ENCODE measurements around the gene UGT1A9.

The UGT1A9 gene

GRCh38 chr2:233663911-233664310, 7.8 kb upstream of the UGT1A9 start:
- CTCF ChIA-PET, result interaction anchor here (0.6 kb wide), 1 partner anchor 167 kb away, joined by 3 read pairs; no protein-coding TSS in a partner anchor
- no peak for TF ChIP-seq CTCF (conservative IDR thresholded peaks at IDR 0.05; ENCODE audit: low read depth)
- no peak overlapping the region for H3K27ac ChIP-seq
- no peak for DNase-seq (ENCODE audit: low spot score)
- POLR2A ChIA-PET (ENCODE audit: low non-redundant PET), result no interaction called here

- CTCF ChIA-PET, result no interaction called here
- no peak for DNase-seq (ENCODE audit: low spot score)
- POLR2A ChIA-PET (ENCODE audit: low non-redundant PET), result no interaction called here
- H3K27ac ChIP-seq, result no peak overlapping the region
- TF ChIP-seq CTCF (conservative IDR thresholded peaks at IDR 0.05; ENCODE audit: low read depth), result no peak
Measured at GRCh38 chr2:233668605-233669260, 3.0 kb upstream of the UGT1A9 start.

- no peak for DNase-seq (ENCODE audit: low spot score)
- no peak for TF ChIP-seq CTCF (conservative IDR thresholded peaks at IDR 0.05; ENCODE audit: low read depth)
- CTCF ChIA-PET, result no interaction called here
- POLR2A ChIA-PET (ENCODE audit: low non-redundant PET), result no interaction called here
- no peak overlapping the region for H3K27ac ChIP-seq
Measured at GRCh38 chr2:233672886-233673285, 1.2 kb downstream of the UGT1A9 start.

GRCh38 chr2:233673896-233674295, 2.2 kb downstream of the UGT1A9 start:
- ChIA-PET POLR2A (ENCODE audit: low non-redundant PET) (no interaction called here), CTCF (interaction anchor here (0.6 kb wide), 1 partner anchor 855 kb away, joined by 3 read pairs; no protein-coding TSS in a partner anchor)
- no peak overlapping the region for H3K27ac ChIP-seq
- DNase-seq (ENCODE audit: low spot score), result no peak
- TF ChIP-seq CTCF (conservative IDR thresholded peaks at IDR 0.05; ENCODE audit: low read depth), result no peak

GRCh38 chr2:233674314-233674713, 2.6 kb downstream of the UGT1A9 start:
- POLR2A ChIA-PET (ENCODE audit: low non-redundant PET), result no interaction called here
- no peak for TF ChIP-seq CTCF (conservative IDR thresholded peaks at IDR 0.05; ENCODE audit: low read depth)
- CTCF ChIA-PET, result no interaction called here
- no peak overlapping the region for H3K27ac ChIP-seq
- DNase-seq (ENCODE audit: low spot score), result no peak

- no peak overlapping the region for H3K27ac ChIP-seq
- DNase-seq (ENCODE audit: low spot score), result no peak
- ChIA-PET CTCF (no interaction called here), POLR2A (ENCODE audit: low non-redundant PET) (no interaction called here)
- TF ChIP-seq CTCF (conservative IDR thresholded peaks at IDR 0.05; ENCODE audit: low read depth), result no peak
Measured at GRCh38 chr2:233674995-233675394, 3.3 kb downstream of the UGT1A9 start.
